GM19193 (cell line): ENCODE data around the gene JADE3.

Experiments
- POLR2A ChIP-seq: IDR thresholded peaks from 4 replicates; pipeline ENCODE4 v1.6.1; 2011; ENCODE audit not compliant: insufficient read depth, insufficient read length; ENCODE audit errors: extremely low read depth

Gene JADE3

DNA sequence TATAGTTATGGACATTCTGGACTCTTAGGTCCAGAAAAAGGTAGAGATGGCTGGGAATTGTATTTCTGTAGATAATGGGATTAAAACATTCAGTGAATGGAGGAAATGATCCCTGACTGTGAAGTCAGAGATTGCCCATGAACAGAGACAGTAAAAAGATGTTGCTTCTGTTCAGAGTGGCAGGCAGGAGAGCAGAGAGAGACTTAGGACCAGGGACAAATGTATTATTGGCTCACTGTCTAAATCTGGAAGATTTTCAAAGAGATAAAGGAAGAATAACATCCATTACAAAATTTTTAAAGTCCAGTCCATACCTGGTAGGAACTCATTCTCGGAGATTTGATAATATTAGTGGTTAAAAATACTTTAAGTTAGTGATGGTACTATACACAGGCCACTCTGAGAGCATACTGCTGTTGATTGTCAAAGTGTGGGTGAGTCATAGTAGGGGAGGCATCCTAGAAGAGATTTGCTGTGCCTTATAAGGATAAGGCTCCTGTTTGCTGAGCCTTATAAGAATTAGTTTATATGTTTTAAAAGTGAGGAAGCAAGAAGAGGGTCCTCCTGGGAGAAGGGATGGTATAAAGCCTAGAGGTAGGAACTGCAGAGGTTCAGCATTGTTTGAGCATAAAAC lies 53.0 kb downstream of the JADE3 start:
- TF ChIP-seq POLR2A = no peak

DNA sequence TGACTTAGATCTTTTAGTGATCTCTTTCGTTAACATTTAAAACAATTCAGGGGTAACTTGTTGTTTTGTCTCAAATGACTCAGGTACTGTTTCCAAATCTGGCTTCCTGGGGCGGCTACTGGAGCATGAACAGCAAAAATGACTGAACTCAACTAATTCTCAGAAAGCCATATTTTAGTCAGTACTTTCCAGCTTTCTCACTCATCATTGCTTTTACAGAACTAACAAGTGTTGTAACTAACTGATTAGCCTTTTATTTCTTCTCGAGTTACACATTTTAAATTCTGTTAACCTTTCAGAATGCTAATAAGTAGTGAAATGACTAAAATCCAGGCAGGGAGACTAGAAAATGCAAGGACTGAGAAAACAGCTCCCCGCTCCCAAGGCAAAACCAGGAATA lies 55.3 kb downstream of the JADE3 start:
- TF ChIP-seq POLR2A = no peak

DNA sequence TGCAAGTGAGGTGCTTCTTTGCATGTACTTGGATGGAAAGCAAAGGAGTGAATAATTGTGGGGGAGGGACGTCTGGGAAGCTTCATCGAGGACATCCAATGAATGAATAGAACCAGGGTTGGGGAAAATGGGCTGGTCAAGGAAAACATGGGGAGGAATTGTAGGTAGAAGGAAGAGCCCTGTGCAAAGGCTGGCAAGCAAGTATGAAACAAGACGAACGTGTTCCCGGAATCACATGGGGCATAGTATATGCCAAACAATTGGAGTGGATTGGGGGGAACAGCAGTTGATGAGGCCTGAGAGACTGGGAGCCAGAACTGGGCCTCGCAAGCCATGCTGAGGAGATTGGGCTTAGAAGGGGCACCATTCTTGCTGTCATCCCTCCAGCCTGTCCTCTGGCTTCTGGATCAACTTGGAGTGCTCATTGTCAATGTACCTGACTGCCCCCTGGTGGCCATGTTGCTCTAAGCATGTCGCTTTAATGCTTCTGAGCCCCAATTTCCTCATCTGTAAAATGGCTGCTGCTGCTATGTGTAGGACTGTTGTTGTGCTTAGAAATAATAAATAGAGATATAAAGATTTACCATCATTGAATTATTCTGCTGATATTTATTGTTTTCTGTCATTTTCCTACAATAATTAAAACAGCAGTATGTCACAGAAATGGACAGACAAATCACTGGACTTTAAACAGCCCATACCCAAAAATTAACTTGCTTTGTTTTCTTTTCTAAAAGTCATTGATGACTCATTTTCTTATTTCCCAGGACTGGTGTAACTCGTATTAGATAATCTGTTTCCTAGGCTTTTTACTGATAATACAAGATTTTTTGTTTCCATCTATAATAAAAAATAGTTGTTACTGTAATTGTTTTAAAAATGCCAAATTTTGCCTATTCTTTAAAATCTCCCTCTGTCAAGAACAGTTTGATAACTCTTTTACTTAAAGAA lies 66.4 kb downstream of the JADE3 start:
- TF ChIP-seq POLR2A = no peak

DNA sequence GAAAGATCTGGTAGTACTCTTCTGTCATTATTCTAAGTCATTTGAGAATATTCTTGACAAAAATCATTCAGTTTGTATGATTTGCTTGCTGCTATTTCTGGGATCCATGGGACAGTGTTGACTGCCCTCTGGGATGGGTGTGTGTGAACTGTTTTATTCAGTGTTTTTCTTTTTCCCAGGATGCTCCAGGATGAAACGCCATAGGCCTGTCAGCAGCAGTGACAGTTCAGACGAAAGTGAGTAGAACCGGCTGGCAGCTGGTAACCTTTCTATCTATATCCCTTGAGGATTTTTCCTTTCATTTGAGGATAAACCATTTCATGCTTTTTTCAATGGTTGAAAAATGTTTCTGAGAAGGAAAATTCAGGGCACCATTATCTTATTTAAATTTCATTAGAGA lies 72.5 kb downstream of the JADE3 start:
- TF ChIP-seq POLR2A = no peak

DNA sequence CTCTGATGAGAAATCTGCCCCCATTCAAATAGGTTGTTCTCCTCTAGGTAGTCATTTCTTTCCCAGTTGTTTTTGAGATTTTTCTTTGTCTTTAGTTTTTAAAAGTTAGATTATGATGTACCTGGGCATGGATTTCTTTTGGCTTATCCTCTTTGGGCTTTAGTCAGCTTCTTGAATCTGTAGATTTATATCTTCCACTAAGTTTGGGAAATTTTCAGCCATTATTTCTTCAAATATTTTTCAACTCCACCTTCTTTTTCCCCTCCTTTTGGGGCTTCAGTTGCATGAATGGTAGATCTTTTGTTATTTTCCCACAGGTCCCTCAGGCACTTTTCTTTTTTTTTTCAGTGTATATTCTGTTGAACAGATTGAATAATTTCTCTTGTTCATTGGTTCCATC lies 77.3 kb downstream of the JADE3 start:
- TF ChIP-seq POLR2A = no peak

DNA sequence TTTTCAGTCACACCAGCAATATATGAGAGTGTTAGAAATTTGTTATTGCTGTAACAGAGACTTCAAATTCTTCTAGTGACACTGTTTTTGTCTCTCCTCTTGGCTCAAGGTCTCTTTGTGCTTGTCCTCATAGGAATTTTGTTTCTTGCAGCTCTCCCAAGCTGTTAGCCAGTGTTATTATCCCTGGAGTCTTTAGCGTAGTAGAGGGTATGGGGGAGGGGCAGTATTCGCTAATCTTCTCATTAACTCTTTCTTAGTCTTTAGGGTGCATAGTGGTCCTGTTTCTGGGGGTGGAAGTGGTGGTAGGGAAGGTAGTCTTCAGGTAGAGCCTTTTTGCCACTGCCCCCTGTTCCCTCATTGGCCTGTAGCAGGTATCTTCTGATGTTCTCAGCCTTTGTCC lies 79.4 kb downstream of the JADE3 start:
- TF ChIP-seq POLR2A = no peak

DNA sequence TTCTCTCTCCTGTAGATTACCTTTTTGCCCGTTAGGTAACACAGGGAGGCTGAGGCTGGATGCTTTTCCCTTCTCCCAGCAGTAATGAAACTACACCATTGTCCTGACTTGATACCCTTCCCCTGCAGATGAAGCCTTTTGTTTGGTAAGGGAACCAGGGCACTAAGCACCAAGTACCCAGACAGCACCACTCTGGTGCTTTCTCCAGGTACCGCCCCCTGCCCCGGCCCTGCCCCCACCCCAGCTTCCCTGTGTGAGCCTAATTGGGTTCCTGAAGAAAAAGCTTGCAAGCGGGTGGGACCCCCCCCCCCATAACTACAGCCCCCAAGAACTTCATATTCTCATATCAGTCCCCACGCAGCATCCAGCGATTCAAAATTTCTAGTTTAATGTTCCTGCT lies 79.8 kb downstream of the JADE3 start:
- TF ChIP-seq POLR2A = no peak

DNA sequence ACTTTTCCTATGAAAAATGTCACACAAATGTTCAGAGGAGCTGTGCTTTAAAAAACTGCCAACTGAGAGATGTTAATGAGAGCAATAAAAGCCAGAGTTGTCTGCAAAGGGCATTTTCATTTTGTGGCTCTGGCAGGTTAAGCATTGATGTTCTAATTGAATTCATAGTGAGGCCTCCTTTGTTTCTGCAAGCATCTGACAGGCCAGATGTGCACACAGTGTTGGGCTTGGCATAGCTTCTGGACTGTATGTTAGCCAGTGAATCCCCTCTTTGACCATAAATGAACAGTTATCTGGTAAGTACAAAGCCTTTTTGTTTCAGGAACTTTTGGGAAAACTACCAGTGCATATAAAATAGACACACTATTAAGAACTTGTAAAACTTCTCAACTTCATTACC lies 81.9 kb downstream of the JADE3 start:
- TF ChIP-seq POLR2A = no peak

DNA sequence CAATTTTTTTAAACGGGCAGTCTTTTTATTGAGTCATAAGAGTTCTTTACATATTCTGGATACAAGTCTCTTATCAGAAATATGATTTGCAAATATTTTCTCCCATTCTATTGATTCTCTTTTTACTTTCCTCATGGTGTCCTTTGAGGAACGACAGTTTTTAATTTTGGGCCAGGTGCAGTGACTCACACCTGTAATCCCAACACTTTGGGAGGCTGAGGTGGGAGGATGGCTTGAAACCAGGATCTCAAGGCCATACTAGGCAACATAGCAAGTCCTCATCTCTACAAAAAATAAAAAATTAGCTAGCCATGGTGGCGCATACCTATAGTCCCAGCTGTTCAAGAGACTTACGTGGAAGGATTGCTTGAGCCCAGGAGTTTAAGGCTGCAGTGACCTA lies 99.9 kb downstream of the JADE3 start:
- TF ChIP-seq POLR2A = no peak

DNA sequence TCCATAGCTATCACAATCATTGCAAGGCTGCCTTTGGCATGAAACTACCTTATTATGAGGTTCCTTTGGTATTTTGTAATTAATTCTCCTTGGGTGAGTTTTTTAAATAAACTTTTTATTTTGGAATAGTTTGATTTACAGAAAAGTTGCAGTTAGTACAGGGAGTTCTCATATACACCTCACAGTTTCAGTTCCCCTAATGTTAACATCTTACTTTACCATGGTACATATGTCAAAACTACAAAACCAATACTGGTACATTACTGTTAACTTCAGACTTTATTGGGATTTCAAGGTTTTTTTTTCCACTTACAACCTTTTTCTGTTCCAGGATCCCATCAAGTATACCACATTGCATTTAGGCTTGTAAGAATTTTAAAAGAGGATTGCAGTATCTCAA lies 114.0 kb downstream of the JADE3 start:
- no peak for TF ChIP-seq POLR2A

DNA sequence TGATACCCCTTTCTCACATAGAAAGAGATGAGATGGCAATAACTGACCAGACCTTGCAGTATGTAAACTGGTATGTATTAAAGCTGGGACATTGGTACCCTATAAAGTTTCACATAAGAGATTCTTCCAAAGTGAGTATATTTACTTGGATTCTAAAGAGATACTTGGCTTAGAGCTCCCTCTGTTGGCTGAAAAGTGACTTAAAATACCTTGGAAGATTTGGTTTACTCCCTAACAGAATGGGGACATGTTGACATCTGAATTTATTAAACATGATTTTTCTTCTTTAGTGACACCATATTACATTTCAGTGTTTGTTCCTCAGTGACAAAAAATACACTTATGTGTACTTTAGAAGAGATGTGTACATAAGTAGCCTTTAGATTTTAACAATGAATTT lies 118.1 kb downstream of the JADE3 start:
- TF ChIP-seq POLR2A = no peak

DNA sequence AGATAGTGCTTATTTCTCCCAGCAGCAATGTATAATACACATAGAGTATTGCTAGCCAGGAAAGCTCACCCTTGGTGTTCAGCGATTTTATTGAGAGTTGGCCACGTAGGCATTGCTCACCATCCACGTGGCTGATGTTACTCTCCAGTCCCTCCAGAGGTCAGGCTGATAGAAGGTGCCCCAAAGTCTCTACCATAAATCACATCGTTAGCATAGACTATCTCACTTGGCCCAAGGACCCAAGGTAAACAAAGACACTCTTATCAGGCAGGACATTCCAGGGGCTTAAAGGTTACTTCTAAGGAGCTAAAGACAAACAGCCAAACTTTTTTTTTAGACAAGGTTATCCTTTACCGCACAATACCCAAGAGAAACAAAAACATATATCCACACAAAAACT lies 135.8 kb downstream of the JADE3 start:
- no peak for TF ChIP-seq POLR2A

DNA sequence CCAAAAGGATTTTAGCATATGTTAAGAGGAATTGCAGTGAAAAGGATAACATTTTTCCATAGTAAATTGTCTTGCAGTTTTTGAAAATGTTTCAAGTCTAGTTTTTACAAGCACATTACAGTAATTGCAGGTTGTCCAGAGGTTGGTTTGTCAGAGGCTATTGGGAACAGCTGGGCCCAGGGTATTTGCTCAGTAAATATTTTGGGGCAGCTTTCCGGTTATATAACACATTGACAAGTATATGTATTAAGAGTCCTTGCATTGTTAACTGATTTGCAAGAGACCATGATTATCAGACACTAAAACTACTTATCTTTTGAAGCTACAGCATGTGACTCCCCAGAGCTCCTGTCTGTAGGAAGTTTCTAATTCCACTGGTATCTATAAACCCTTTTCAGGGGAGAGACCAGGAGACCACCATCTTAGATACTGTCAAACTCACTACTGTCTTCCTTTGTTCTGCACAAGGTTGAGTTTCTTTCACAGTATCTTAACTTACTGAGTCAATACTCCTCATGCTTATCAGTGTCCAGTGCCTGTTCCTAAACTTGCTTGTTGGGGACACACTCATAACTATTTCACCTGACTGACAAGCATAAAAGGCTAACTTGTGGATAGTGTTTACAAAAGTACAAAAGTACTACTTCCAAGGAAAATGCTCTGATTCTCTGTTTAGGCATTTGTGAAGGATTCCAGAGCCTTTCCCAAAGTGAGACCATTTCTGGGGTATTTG lies 147.1 kb downstream of the JADE3 start:
- TF ChIP-seq POLR2A = no peak

DNA sequence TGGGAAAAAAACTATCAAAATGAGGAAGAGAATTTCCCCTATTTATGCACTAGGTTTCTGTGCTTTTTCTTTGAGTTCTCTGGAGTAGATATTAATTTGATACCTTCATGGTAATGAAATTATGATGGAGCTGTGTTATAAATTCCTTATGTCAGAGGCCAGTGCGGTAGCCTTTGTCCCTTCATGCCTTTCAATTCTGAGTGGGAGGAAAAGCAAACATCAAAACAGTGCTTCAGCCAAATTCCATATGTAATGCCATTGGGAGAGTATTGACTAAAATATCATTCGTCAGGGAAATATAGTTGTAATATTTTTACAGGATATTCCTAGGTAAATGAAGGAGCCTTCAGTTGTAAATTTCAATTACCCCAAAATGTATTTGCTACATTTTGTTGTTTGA lies 148.5 kb downstream of the JADE3 start:
- TF ChIP-seq POLR2A = no peak

DNA sequence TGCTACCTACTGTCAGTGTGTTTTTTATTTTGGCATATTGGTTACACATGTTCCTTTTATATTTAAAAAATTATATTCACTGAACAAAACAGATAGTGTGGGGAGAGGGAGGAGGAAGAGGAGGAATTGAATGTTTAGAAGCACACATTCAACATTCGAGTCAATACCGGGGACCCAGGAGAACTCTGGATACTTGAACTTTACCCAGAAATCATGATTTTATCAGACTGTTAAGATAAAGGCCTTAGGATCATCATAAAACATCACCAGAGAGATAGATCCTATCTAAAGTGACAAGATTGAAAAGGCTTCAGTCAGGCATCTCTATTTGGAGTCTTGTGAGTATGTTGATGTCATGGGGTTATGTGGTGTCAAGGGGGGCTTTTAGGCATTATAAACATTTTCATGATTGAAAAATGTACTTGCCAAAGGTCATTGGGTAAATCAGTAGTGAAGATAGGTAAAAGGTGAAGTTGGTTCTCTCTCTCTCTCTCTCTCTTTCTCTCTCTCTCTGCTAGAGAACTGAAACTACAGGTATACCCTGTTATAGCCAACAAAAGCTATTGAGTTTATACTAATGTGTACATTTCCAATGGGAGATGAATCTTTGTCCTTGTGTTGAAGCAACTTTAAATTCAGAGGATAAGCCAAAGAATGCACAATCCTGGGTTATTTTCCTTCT lies 149.2 kb downstream of the JADE3 start:
- TF ChIP-seq POLR2A = no peak
